Keratinocyte (primary cell): Measurements from ENCODE around the gene TMPRSS11E. TPM values are rescaled to one million over a fixed set of nuclear protein-coding genes. Genes with fewer than 3 reads are reported as not detected.
"Not testable (repeated sequence)": the region's sequence is repeated elsewhere in the genome, so short reads cannot be mapped to it uniquely, and the experiment has no call there.

Experiments used
- DNase-seq: peaks from one replicate; pipeline ENCODE4 v3.0.0-alpha.2; 2011; ENCODE audit warnings: low read depth, missing footprints, low spot score
- FAIRE-seq: peaks from 2 replicates; lab custom pipeline; 2011; peaks lifted over from hg19 to GRCh38; lab: Jason Lieb, UNC
- H2AFZ ChIP-seq: 2 replicates; pipeline ENCODE4 v1.6.0; 2012; ENCODE audit warnings: low read length, control low read depth, inconsistent platforms; ENCODE audit not compliant: control insufficient read depth
- H3K27ac ChIP-seq: 2 replicates; pipeline ENCODE4 v1.5.1; 2011; ENCODE audit warnings: low read length; ENCODE audit not compliant: control insufficient read depth, insufficient read depth
- H3K27me3 ChIP-seq: 3 replicates; pipeline ENCODE4 v1.6.0; 2011; ENCODE audit warnings: low read length; ENCODE audit not compliant: control insufficient read depth, insufficient read depth; ENCODE audit errors: extremely low read depth
- H3K36me3 ChIP-seq, 2 experiments: 2 replicates in 1 of 2; 3 replicates in 1 of 2; pipeline ENCODE4 v1.5.1; 2011; ENCODE audit warnings: low read length in 2 of 2, mild to moderate bottlenecking in 1 of 2; ENCODE audit not compliant: control insufficient read depth in 2 of 2, insufficient read depth in 2 of 2; ENCODE audit errors: extremely low read depth in 1 of 2
- H3K4me1 ChIP-seq: 3 replicates; pipeline ENCODE4 v1.5.1; 2011; ENCODE audit warnings: low read length; ENCODE audit not compliant: control insufficient read depth, insufficient read depth; ENCODE audit errors: extremely low read depth
- H3K4me2 ChIP-seq: 3 replicates; pipeline ENCODE4 v1.6.0; 2011; ENCODE audit warnings: low read depth, low read length; ENCODE audit not compliant: control insufficient read depth, insufficient read depth; ENCODE audit errors: extremely low read depth
- H3K4me3 ChIP-seq, 3 experiments: fragments of 200-600 bp in 1 of 3; sonication (generic) in 1 of 3; 2 replicates in 2 of 3; 3 replicates in 1 of 3; pipeline ENCODE4 v1.5.1; 2011 to 2016; ENCODE audit warnings: low read length in 3 of 3, mild to moderate bottlenecking in 3 of 3, control low read depth in 2 of 3, inconsistent platforms in 1 of 3, low read depth in 1 of 3, mixed read lengths in 1 of 3, mixed run types in 1 of 3, moderate library complexity in 1 of 3; ENCODE audit not compliant: control insufficient read depth in 2 of 3, insufficient read depth in 2 of 3; ENCODE audit errors: extremely low read depth in 1 of 3
- H3K79me2 ChIP-seq: 2 replicates; pipeline ENCODE4 v1.6.0; 2012; ENCODE audit warnings: low read length; ENCODE audit not compliant: control insufficient read depth, insufficient read depth
- H3K9ac ChIP-seq: 3 replicates; pipeline ENCODE4 v1.6.0; 2011; ENCODE audit warnings: low read length; ENCODE audit not compliant: control insufficient read depth, insufficient read depth; ENCODE audit errors: extremely low read depth
- H3K9me1 ChIP-seq: 3 replicates; pipeline ENCODE4 v1.6.0; 2011; ENCODE audit warnings: low read length; ENCODE audit not compliant: control insufficient read depth, insufficient read depth; ENCODE audit errors: extremely low read depth
- H3K9me3 ChIP-seq: 2 replicates; pipeline ENCODE4 v1.5.1; 2012; ENCODE audit warnings: low read depth, low read length; ENCODE audit not compliant: control insufficient read depth
- H4K20me1 ChIP-seq: 3 replicates; pipeline ENCODE4 v1.6.0; 2011; ENCODE audit warnings: low read length; ENCODE audit not compliant: control insufficient read depth, insufficient read depth; ENCODE audit errors: extremely low read depth
- CTCF ChIP-seq, 3 experiments: IDR thresholded peaks in 1 of 3; conservative IDR thresholded peaks in 1 of 3; optimal IDR thresholded peaks in 1 of 3; 2 replicates in 2 of 3; 3 replicates in 1 of 3; pipeline versions ENCODE3 to v1.5.1; 2011; ENCODE audit warnings: low read length in 3 of 3, mild to moderate bottlenecking in 3 of 3, moderate library complexity in 2 of 3, control low read depth in 1 of 3, inconsistent platforms in 1 of 3; ENCODE audit not compliant: insufficient read depth in 2 of 3; ENCODE audit errors: extremely low read depth in 1 of 3
- EZH2 ChIP-seq: IDR thresholded peaks from one replicate; pipeline ENCODE4 v1.6.1; 2012; ENCODE audit warnings: inconsistent platforms, mild to moderate bottlenecking, low read length, moderate library complexity
- dilution Hi-C: fragments of 300-500 bp; cut with MboI; formaldehyde crosslinking; loops from one replicate; pipeline ENCODE4 v1.7.0; 2020; ENCODE audit warnings: low sequenced_read_pairs; ENCODE audit not compliant: extremely low pct_ligation_motif_present
- polyA plus RNA-seq, 5 experiments: library from polyadenylated mRNA; depleted of rRNA in 3 of 5; stranded (reverse) in 3 of 5; stranded (forward) in 1 of 5; unstranded in 1 of 5; fragments of >200 nt; gene quantifications; 1 replicate in 1 of 5; 2 replicates in 3 of 5; 3 replicates in 1 of 5; pipeline versions ENCODE4 v1.2.1 to v1.2.3, GENCODE V29; 2011 to 2012; ENCODE audit warnings: missing spikeins in 2 of 5, low read depth in 1 of 5, low replicate concordance in 1 of 5

Gene TMPRSS11E
- polyA plus RNA-seq, 1 donor (not counting 4 experiments of a cell fraction or from before 2014, with no cell fraction given), result 2.0 TPM

- no peak for FAIRE-seq
- dilution Hi-C loops, result no loop called here
These were observed 40.8 kb upstream of the TMPRSS11E start for GRCh38 chr4:68406479-68406859.

GRCh38 chr4:68407015-68407867, 40.0 kb upstream of the TMPRSS11E start:
- H3K9me3 ChIP-seq, H3K36me3 ChIP-seq, H3K9ac ChIP-seq, H2AFZ ChIP-seq, H3K79me2 ChIP-seq, H3K27ac ChIP-seq, FAIRE-seq, H3K27me3 ChIP-seq, H3K9me1 ChIP-seq, H3K4me2 ChIP-seq, DNase-seq, H3K4me1 ChIP-seq, H3K4me3 ChIP-seq, dilution Hi-C loops, H4K20me1 ChIP-seq: not testable (repeated sequence)

More at GRCh38 chr4:68406479-68406859, 40.8 kb upstream of the TMPRSS11E start:
- Histone ChIP-seq H3K36me3 (no peaks in the 10 kb centered on the region), H3K27me3 (no peaks in the 10 kb centered on the region), H3K9me1 (no peaks in the 10 kb centered on the region), H4K20me1 (no peaks in the 10 kb centered on the region), H3K9me3 (no peaks in the 10 kb centered on the region), H2AFZ (no peak overlapping the region), H3K79me2 (no peaks in the 10 kb centered on the region), H3K4me1 (peaks cover 1% of the 10 kb centered on the region), H3K4me2 (no peak overlapping the region), H3K4me3 (no peak overlapping the region), H3K27ac (no peak overlapping the region), H3K9ac (no peak overlapping the region)
- TF ChIP-seq EZH2 (no peak), CTCF (optimal IDR thresholded peaks at IDR 0.05 in 1 of 3, IDR thresholded peaks at IDR 0.05 in 1 of 3, conservative IDR thresholded peaks at IDR 0.05 in 1 of 3; ENCODE audit: extremely low read depth in 1 of 3, insufficient read depth in 2 of 3, low read length in 3 of 3) (no peak)
- no peak for DNase-seq
